OCI-LY7 (cell line): ENCODE measurements around the gene TNFAIP8. TPM values are rescaled to one million over a fixed set of nuclear protein-coding genes. Genes with fewer than 3 reads are reported as not detected.

Experiments used
- BruUV-seq: library from RNA; stranded (reverse); fragments of 400-500 nt; replicated peaks from 2 replicates; lab custom pipeline; 2021; lab: Mats Ljungman, UMichigan
- CTCF ChIA-PET: fragments of 300-600 bp; sonication (Branson Sonifier 250); formaldehyde crosslinking; loops from one replicate; lab custom pipeline; 2022; ENCODE audit warnings: antibody characterized with exemption; ENCODE audit not compliant: unreplicated experiment; lab: Charles Lee
- POLR2A ChIA-PET: fragments of 300-600 bp; sonication (Branson Sonifier 250); formaldehyde crosslinking; loops from one replicate; lab custom pipeline; 2022; ENCODE audit warnings: antibody characterized with exemption; lab: Charles Lee
- DNase-seq: peaks from one replicate; pipeline ENCODE4 v3.0.0-alpha.2; 2015; ENCODE audit warnings: low spot score
- H2AFZ ChIP-seq: fragments of 200-600 bp; sonication (generic), shearing (Covaris generic); 2 replicates; pipeline ENCODE4 v1.6.1; 2014; ENCODE audit warnings: mild to moderate bottlenecking, antibody characterized with exemption, low read length, moderate library complexity
- H3K27ac ChIP-seq: fragments of 200-600 bp; sonication (generic); 2 replicates; pipeline ENCODE4 v1.5.1; 2014; ENCODE audit warnings: mixed run types, low read depth, mild to moderate bottlenecking, moderate library complexity, low read length, inconsistent platforms; ENCODE audit not compliant: poor library complexity, severe bottlenecking
- H3K36me3 ChIP-seq: fragments of 200-600 bp; sonication (generic); 2 replicates; pipeline ENCODE4 v1.6.1; 2014; ENCODE audit warnings: mild to moderate bottlenecking, antibody characterized with exemption, low read length, moderate library complexity, mixed read lengths; ENCODE audit not compliant: insufficient read depth
- H3K4me1 ChIP-seq: fragments of 200-600 bp; sonication (generic); 2 replicates; pipeline ENCODE4 v1.5.1; 2014; ENCODE audit warnings: mild to moderate bottlenecking, low read length; ENCODE audit not compliant: insufficient read depth, poor library complexity, severe bottlenecking
- H3K4me2 ChIP-seq: fragments of 200-600 bp; sonication (generic); 2 replicates; pipeline ENCODE4 v1.6.1; 2014; ENCODE audit warnings: mild to moderate bottlenecking, low read length
- H3K4me3 ChIP-seq: fragments of 200-600 bp; sonication (generic); 2 replicates; pipeline ENCODE4 v1.5.1; 2014; ENCODE audit warnings: mild to moderate bottlenecking, low read depth, low read length; ENCODE audit not compliant: poor library complexity, severe bottlenecking
- H3K79me2 ChIP-seq: fragments of 200-600 bp; sonication (generic); 2 replicates; pipeline ENCODE4 v1.6.1; 2016; ENCODE audit warnings: low read depth, mild to moderate bottlenecking, low read length, moderate library complexity, mixed read lengths; ENCODE audit not compliant: insufficient read depth
- H3K9me2 ChIP-seq: fragments of 200-600 bp; sonication (generic); 2 replicates; pipeline ENCODE4 v1.6.1; 2016; ENCODE audit warnings: mild to moderate bottlenecking, low read length, mixed read lengths; ENCODE audit not compliant: insufficient read depth
- H3K9me3 ChIP-seq: fragments of 200-600 bp; sonication (generic); 2 replicates; pipeline ENCODE4 v1.6.1; 2014; ENCODE audit warnings: mild to moderate bottlenecking, mixed run types, low read length, mixed read lengths
- H4K20me1 ChIP-seq: fragments of 200-600 bp; sonication (generic); 2 replicates; pipeline ENCODE4 v1.6.1; 2014; ENCODE audit warnings: mild to moderate bottlenecking, antibody characterized with exemption, low read length, moderate library complexity, mixed read lengths; ENCODE audit not compliant: insufficient read depth
- CTCF ChIP-seq: fragments of 200-600 bp; sonication (generic); conservative IDR thresholded peaks from 2 replicates; pipeline ENCODE4 v1.5.1; 2014; ENCODE audit warnings: mild to moderate bottlenecking, antibody characterized with exemption, low read length, moderate library complexity, mixed read lengths
- EZH2phosphoT487 ChIP-seq: fragments of 200-600 bp; sonication (generic); IDR thresholded peaks from 2 replicates; pipeline ENCODE4 v1.6.1; 2018; ENCODE audit warnings: low read depth, borderline replicate concordance, mild to moderate bottlenecking, mixed run types, antibody characterized with exemption, low read length, moderate library complexity, mixed read lengths
- intact Hi-C: fragments of 100-400 bp; cut with micrococcal nuclease; formaldehyde crosslinking; loops from one replicate; pipeline ENCODE4 v1.10.0; 2022; ENCODE audit not compliant: unreplicated experiment
- small RNA-seq: library from RNA; depleted of rRNA; stranded (forward); fragments of <200 nt; gene quantifications from one replicate; pipeline ENCODE3, GENCODE V24; 2014
- total RNA-seq, 2 experiments: library from RNA; depleted of rRNA in 1 of 2; stranded (reverse); fragments of >200 nt in 1 of 2; shearing (Covaris generic) in 1 of 2; gene quantifications; 2 replicates each; pipeline ENCODE4 v1.2.3, GENCODE V29; 2014 to 2022

Gene TNFAIP8
- total RNA-seq, 2 experiments from 2014 or later: 75.4 to 95.1 TPM

- Histone ChIP-seq H3K9me3 (peaks cover 10% of the 10 kb centered on the region; the same call in 1 of the 2 replicates), H3K9me2 (no peaks in the 10 kb centered on the region), H3K4me3 (no peak overlapping the region), H3K79me2 (no peaks in the 10 kb centered on the region), H3K27ac (no peak overlapping the region), H3K4me1 (no peaks in the 10 kb centered on the region), H3K4me2 (no peak overlapping the region), H2AFZ (no peak overlapping the region), H3K36me3 (no peaks in the 10 kb centered on the region), H4K20me1 (no peaks in the 10 kb centered on the region)
- ChIA-PET POLR2A (no interaction called here), CTCF (no interaction called here)
- TF ChIP-seq EZH2phosphoT487: no peak
- no peak for TF ChIP-seq CTCF
- no peak for DNase-seq
- no TSS peak for BruUV-seq
- intact Hi-C loops: no loop called here
These were observed 89.7 kb downstream of the TNFAIP8 start for GRCh38 chr5:119445544-119445943.

Small RNA genes within 50 kb of the gene (small RNA-seq; reads per million reads assigned to genes)
- gene RN7SL174P: not detected
- gene RNA5SP190: 0.57 reads per million, percentile 14 among the genes with 10 or more reads in this experiment

Other genes with a start within 250 kb of the TNFAIP8 start
- gene HSD17B4, start 96.5 kb downstream of the TNFAIP8 start, total RNA-seq (2014; rRNA removed; shearing (Covaris generic)): 55.4 and 81.4 TPM in 2 replicates
- 99.9 and 145 TPM in 2 replicates for gene HSD17B4, start 96.5 kb downstream of the TNFAIP8 start, total RNA-seq (2022)